Dedifferentiated amniotic fluid mesenchymal stem cell (primary cell): ENCODE results near the gene NKAIN2.
"Not testable (repeated sequence)": the region's sequence is repeated elsewhere in the genome, so short reads cannot be mapped to it uniquely, and the experiment has no call there.

ENCODE experiments used
- DNase-seq: peaks from one replicate; pipeline ENCODE4 v3.0.0-alpha.2; 2016; ENCODE audit errors: extremely low spot score

The NKAIN2 gene

DNA sequence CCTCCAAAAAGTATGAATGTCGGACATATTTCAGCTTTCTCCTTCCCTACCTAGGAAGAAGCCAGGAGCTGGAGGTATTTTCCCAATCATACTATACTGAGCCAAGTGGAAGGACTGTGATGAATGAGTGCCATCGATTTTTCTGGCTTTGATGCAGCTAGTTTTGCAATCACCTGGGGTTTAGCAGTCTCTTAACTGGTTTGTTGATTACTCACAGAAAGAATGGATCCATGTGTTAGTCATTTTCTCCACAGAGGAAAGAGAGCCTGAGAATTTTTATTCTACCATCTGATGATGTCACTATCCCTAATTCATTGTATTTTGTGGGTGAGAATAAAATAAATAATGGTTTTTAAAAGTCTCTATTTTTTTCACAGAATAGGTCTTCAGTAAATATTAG, 875.7 kb downstream of the NKAIN2 start:
- DNase-seq, result no peak

DNA sequence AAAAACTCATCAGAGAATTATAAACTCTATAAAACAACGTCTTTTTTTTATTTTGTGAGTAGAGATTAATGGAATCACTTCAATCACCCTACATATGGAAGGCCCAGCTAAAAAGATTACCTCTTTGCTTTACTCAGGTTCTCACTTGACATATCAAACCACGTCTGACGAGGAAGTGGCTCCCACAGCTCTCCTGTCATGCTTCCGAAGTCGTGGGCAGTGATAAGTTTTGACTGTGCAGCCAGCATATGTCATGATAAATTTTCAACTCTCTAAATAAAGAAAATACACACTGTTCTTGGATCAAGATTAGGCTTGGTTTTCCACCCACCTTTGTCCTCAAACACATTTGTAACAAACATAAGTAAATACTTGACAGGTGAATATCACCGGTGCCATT, 879.1 kb downstream of the NKAIN2 start:
- no peak for DNase-seq

- no peak for DNase-seq
Measured at GRCh38 chr6:124683507-124683906, 879.8 kb downstream of the NKAIN2 start.

- no peak for DNase-seq
Measured at GRCh38 chr6:124684621-124685020, 881.0 kb downstream of the NKAIN2 start.

- DNase-seq, result no peak
Measured at GRCh38 chr6:124688369-124688768, 884.7 kb downstream of the NKAIN2 start.

GRCh38 chr6:124694139-124694705, 890.6 kb downstream of the NKAIN2 start:
- DNase-seq, result no peak

- no peak for DNase-seq
Measured at GRCh38 chr6:124699038-124699437, 895.4 kb downstream of the NKAIN2 start.

GRCh38 chr6:124703541-124703940, 899.9 kb downstream of the NKAIN2 start:
- DNase-seq, result no peak

GRCh38 chr6:124712532-124712931, 908.9 kb downstream of the NKAIN2 start:
- not testable (repeated sequence) for DNase-seq

DNA sequence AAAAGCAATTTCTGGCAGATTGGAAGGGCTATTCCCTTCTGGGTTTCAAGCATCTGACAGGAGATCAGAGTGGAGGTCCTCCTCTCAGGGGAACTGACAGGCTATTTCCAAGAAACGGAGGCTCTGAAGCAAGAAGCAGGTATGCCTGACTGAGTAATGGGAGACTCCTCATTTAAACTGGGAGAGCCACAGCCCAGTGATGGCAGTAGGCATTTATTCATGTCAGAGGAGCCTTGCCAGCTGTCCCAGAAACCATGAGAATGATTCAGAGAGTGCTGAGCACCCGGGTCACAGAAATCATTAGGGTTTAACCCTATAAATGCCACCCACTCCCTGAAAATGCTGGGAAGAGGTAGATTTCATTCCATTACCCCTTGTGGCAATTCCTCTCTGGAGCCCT, 911.1 kb downstream of the NKAIN2 start:
- DNase-seq, result no peak

DNA sequence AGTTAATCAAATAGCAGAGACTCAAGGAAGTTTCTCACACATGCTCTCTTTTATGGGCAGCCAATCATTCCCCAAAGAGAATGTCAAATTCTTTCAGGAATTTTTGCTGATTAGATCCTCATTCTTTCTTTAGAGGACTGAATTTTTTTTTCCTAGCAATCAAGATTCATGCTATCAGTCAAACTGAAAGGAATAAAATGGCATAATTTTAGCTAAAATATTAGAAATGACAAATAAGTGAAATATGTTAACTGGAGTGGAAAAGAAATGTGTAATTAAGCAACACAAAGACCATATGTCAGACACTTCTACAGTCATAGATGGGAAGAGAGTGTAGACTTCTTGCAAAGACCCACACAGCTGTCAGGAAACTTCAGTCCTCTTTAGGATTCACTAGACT, 916.2 kb downstream of the NKAIN2 start:
- DNase-seq, result no peak

GRCh38 chr6:124721331-124721730, 917.7 kb downstream of the NKAIN2 start:
- no peak for DNase-seq

DNA sequence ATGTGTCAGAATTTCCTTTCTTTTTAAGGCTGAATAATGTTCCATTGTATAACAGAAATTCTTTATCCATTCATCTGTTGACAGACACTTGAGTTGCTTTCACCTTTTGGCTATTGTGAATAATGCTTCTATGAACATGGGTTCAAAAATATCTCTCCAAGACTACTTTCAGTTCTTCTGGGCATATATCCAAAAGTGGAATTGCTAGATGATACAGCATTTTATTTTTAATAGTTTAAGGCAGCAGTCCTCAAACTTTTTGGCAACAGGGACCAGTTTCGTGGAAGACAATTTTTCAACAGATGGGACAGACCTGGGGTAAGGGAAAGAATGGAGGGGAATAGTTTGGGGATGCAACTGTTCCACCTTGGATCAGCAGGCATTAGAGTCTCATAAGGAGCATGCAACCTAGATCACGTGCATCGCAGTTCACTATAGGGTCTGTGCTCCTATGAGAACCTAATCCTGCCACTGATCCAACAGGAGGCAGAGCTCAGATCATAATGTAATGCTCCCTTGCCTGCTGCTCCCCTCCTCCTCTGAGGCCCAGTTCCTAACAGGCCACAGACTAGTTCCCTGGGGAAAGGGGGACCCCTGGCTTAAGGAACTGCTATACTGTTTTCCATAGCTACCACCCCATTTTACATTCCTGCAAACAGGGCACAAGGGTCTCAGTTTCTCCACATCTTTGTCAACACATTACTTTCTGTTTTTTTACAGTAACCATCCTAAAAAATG, 918.6 kb downstream of the NKAIN2 start:
- no peak for DNase-seq

- no peak for DNase-seq
Measured at GRCh38 chr6:124723671-124724070, 920.0 kb downstream of the NKAIN2 start.

DNA sequence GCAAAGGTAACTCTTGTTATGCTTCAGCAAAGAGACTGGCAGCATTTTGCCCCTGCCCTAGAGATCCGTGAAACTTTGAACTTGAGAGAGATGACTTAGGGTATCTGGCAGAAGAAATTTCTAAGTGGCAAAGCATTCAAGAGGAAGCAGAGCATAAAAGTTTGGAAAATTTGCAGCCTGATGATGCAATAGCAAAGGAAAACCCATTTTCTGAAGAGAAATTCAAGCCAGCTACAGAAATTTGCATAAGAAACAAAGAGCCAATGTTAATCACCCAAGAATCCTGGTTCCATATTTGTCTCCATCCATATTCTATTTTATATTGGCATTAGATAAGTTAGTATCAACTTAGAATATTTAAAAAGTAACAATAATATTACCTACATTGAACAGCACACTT, 934.1 kb downstream of the NKAIN2 start:
- not testable (repeated sequence) for DNase-seq

DNA sequence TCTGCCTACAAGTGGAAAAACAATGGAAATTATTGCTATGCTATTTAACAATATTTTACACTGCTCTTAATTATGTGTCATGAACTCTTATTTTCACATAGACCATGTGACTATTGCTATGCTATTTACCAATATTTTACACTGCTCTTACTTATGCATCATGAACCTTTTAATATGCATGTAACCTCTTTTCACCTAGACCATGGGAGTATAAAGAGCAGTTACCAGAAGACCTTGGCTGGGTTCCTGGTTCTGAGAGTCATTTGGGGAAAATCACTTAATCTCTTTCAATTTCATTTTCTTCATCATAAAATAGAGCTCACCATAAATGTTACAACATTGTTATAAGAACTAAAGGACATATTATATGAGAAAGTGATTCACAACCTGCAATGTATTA, 934.8 kb downstream of the NKAIN2 start:
- DNase-seq, result no peak

- DNase-seq, result no peak
Measured at GRCh38 chr6:124741341-124741740, 937.7 kb downstream of the NKAIN2 start.

DNA sequence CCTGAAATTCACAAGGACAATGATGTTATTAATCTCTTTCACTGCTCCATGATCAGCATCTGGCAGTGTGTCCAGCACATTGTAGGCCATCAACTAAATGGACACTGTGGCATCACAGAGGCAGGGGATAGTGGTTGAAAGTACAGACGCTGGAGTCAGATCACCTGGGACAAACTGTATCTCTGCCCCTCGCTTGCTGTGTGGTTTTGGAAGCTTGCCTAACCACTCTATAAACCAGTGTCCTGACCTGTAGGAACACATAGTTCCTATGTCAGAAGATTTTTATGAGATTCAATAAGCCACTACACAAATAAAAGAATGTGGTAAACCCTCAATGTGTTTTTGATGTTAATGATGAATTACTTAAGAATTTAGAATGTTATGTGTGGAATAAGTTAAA, 939.3 kb downstream of the NKAIN2 start:
- no peak for DNase-seq

DNA sequence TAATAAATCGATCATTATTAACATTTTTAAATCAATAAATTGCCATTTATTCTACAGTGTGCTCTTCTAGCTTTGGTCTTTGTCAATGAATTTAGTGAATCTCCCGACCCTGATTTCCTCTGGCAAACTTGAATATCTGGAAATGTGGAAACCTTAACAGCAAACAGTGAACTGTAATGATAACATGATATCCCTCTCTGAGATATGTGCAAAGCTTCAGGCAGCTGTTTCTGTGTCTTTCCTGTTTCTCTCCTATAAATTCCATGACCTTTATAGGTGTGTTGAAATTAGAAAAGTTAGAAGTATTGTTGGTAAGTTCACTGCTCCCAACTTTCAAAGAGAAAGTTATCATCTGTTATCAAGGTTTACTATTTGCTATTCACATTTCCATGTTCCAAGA, 939.8 kb downstream of the NKAIN2 start:
- DNase-seq, result no peak

GRCh38 chr6:124747349-124747748, 943.7 kb downstream of the NKAIN2 start:
- no peak for DNase-seq

DNA sequence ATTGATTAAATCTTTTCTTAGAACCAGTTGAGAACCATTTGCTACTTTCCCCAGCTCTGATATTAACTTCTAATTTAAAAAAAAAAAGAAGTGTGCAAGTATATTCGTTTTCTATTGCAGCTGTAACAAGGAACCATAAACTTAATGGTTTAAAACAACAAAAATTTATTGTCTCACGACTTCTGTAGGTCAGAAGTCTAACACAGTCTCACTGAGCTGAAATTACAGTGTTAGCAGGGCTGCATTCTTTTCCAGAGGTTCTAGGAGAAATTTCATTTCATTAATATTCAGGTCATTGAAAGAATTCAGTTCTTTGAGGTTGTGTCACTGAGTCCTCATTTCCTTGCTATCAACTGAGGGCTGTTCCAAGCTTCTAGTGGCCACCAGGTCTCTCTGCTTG, 945.1 kb downstream of the NKAIN2 start:
- no peak for DNase-seq

DNA sequence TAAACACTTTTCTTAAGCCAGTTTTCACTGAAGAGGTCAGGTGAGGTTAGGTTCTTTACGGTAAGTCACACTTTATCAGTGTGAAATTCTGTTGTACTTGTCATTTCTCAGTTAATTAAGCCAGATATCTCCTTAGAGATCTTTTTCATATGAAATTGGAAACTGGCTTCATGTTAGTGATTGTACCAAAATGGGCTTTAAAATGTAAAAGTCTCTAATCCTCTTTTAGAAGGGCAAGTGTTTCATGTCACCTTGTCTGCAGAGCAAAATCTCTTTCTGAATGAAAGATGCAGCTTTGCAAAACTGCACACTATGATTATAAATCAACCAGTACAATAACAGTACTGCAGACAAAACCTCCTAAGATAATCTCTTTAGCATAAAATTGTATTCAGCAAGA, 949.3 kb downstream of the NKAIN2 start:
- DNase-seq, result no peak

GRCh38 chr6:124753562-124754105, 950.0 kb downstream of the NKAIN2 start:
- DNase-seq, result no peak

DNA sequence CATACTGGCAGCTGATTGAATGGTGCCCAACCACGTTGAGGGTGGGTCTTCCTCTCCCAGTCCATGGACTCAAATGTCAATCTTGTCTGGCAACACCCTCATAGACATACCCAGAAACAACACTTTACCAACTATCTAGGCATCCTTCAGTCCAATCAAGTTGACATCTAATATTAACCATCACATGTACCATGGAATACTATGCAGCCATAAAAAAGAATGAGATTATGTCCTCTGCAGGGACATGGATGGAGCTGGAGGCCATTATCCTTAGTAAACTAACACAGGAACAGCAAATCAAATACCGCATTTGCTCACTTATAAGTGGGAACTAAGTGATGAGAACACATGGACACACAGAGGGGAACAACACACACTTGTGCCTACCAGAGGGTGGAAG, 951.7 kb downstream of the NKAIN2 start:
- no peak for DNase-seq
